ENCODE data around the gene TPPP2. TPM values are rescaled to one million over a fixed set of nuclear protein-coding genes. Genes with fewer than 3 reads are reported as not detected.

Gene TPPP2
- total RNA-seq, 1 experiment from 2014 or later: not detected

- CTCF ChIA-PET: no interaction called here
- H3K27ac ChIP-seq (ENCODE audit: low read length): no peak within 1 kb of the TSS
- H3K36me3 ChIP-seq (ENCODE audit: control insufficient read depth, insufficient read depth, low read length): no peaks in the 10 kb centered on the region
- H3K4me3 ChIP-seq (ENCODE audit: low read depth in 2 of 2, low read length in 2 of 2): peak within 1 kb of the TSS; percentile 36 to 40
- no peak for TF ChIP-seq SIN3A (IDR thresholded peaks at IDR 0.05; ENCODE audit: borderline replicate concordance, insufficient read depth, low read depth, low read length)
- no peak for TF ChIP-seq REST (IDR thresholded peaks at IDR 0.05; ENCODE audit: insufficient read depth in 1 of 2, low read depth in 2 of 2, low read length in 1 of 2)
- TF ChIP-seq, protein P1, sequence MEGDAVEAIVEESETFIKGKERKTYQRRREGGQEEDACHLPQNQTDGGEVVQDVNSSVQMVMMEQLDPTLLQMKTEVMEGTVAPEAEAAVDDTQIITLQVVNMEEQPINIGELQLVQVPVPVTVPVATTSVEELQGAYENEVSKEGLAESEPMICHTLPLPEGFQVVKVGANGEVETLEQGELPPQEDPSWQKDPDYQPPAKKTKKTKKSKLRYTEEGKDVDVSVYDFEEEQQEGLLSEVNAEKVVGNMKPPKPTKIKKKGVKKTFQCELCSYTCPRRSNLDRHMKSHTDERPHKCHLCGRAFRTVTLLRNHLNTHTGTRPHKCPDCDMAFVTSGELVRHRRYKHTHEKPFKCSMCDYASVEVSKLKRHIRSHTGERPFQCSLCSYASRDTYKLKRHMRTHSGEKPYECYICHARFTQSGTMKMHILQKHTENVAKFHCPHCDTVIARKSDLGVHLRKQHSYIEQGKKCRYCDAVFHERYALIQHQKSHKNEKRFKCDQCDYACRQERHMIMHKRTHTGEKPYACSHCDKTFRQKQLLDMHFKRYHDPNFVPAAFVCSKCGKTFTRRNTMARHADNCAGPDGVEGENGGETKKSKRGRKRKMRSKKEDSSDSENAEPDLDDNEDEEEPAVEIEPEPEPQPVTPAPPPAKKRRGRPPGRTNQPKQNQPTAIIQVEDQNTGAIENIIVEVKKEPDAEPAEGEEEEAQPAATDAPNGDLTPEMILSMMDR (IDR thresholded peaks at IDR 0.05): no peak
- TF ChIP-seq TCF7L2 (IDR thresholded peaks at IDR 0.05; ENCODE audit: low read depth, low read length): no peak
- no peak for TF ChIP-seq POLR2AphosphoS5 (IDR thresholded peaks at IDR 0.05; ENCODE audit: low read depth, low read length)
- DNase-seq (ENCODE audit: low read depth, low spot score) (no peak), ATAC-seq (peak; percentile 60)
- H3K27me3 ChIP-seq (ENCODE audit: control insufficient read depth, insufficient read depth, low read length): peaks cover 2% of the 10 kb centered on the region; the same call in 1 of the 2 replicates
- no TSS peak for BruUV-seq (replicated peaks)
- intact Hi-C loops (cut with micrococcal nuclease; ENCODE audit: unreplicated experiment) (no loop called here), in situ Hi-C loops (cut with HindIII; ENCODE audit: low pct_unique_long_range_greater_than_20kb, low sequenced_read_pairs) (no loop called here)
- no peaks in the 10 kb centered on the region; the same call in 1 of the 2 replicates for H3K4me1 ChIP-seq (ENCODE audit: control insufficient read depth, insufficient read depth, low read length)
- H3K9me3 ChIP-seq (ENCODE audit: control insufficient read depth, insufficient read depth, low read depth, low read length): no peaks in the 10 kb centered on the region
- POLR2A ChIA-PET: no interaction called here
These were observed 5.2 kb upstream of the TPPP2 start, which contains the start of gene NDRG2 for GRCh38 chr14:21024585-21025370. Gene NDRG2, minus strand, starts transcription at chr14:21025061. Its CDS starts 1,746 bp downstream, at chr14:21023315.

DNA sequence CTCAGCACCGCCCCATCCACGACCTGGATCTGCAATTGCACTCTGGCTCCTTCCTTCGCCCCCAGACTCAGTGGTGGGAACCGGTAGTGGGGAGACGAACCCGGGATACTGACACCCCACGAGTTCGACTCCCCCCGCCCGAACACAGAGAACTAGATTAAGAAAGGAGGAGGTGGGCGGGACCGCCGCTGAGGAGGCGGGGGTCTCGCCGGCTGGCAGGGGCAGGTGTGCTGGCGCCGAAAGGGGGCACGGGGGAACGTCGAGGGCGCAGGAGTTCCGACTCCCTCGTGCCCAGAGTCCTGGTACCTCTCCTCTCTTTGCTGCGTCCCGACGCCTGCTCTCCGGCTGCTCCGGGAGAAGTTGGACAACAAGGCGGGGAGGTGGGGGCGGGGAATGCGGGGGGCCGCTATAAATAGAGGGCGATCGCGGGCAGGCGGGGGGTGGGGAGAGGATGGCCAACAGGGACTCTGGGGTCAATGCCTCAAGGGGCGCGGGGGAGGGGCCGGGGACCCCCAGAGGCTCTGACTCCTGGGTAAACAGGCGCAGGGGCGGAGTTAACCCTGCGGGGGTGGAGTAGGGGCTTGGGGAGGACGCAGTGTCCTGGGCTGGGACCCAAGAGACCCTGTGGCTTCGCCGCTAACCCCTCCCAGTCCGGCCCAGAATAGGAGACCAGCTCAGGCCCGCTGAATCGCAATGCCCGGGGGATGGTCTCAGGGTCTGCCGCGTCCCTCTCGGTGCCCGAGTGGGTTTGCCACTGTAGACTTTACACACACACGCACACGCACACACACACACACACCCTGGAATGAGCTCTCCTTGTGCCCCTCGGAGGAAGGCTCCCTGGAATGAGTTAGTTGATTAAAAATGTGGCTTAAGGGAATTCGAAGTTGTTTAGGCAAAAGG, 4.4 kb upstream of the TPPP2 start:
- peak overlapping the region; percentile 36 to 40 for H3K4me3 ChIP-seq (ENCODE audit: low read depth in 2 of 2, low read length in 2 of 2)
- no peaks in the 10 kb centered on the region; the same call in 1 of the 2 replicates for H3K4me1 ChIP-seq (ENCODE audit: control insufficient read depth, insufficient read depth, low read length)
- POLR2A ChIA-PET: no interaction called here
- in situ Hi-C loops (cut with HindIII; ENCODE audit: low pct_unique_long_range_greater_than_20kb, low sequenced_read_pairs) (no loop called here), intact Hi-C loops (cut with micrococcal nuclease; ENCODE audit: unreplicated experiment) (no loop called here)
- CTCF ChIA-PET: interaction anchor here (0.5 kb wide), 1 partner anchor 33 kb away, joined by 3 read pairs; no protein-coding TSS in a partner anchor
- ATAC-seq: no peak
- no peak overlapping the region for H3K27ac ChIP-seq (ENCODE audit: low read length)
- no peaks in the 10 kb centered on the region for H3K36me3 ChIP-seq (ENCODE audit: control insufficient read depth, insufficient read depth, low read length)
- TF ChIP-seq SIN3A (IDR thresholded peaks at IDR 0.05; ENCODE audit: borderline replicate concordance, insufficient read depth, low read depth, low read length): no peak
- TF ChIP-seq, protein P1 (IDR thresholded peaks at IDR 0.05): no peak
- TF ChIP-seq POLR2AphosphoS5 (IDR thresholded peaks at IDR 0.05; ENCODE audit: low read depth, low read length): no peak
- TF ChIP-seq TCF7L2 (IDR thresholded peaks at IDR 0.05; ENCODE audit: low read depth, low read length): no peak
- TF ChIP-seq REST (IDR thresholded peaks at IDR 0.05; ENCODE audit: insufficient read depth in 1 of 2, low read depth in 2 of 2, low read length in 1 of 2): no peak
- no peaks in the 10 kb centered on the region for H3K9me3 ChIP-seq (ENCODE audit: control insufficient read depth, insufficient read depth, low read depth, low read length)
- H3K27me3 ChIP-seq (ENCODE audit: control insufficient read depth, insufficient read depth, low read length): peaks cover 2% of the 10 kb centered on the region; the same call in 1 of the 2 replicates
- no TSS peak for BruUV-seq (replicated peaks)
- no peak for DNase-seq (ENCODE audit: low read depth, low spot score)
